Naive thymus-derived CD4-positive, alpha-beta T cell (primary cell): Measurements from ENCODE around the gene SLC16A5. TPM values are rescaled to one million over a fixed set of nuclear protein-coding genes. Genes with fewer than 3 reads are reported as not detected.
"Not testable (repeated sequence)": the region's sequence is repeated elsewhere in the genome, so short reads cannot be mapped to it uniquely, and the experiment has no call there.

Experiments used
- ATAC-seq: fragments of 150-1000 bp; cut with Tn5 transposase; 2 replicates; pipeline ENCODE4 v1.10.0; 2021; ENCODE audit warnings: mild to moderate bottlenecking, moderate library complexity
- CTCF ChIA-PET: fragments of 350-600 bp; sonication (Branson Sonifier 250); formaldehyde crosslinking; loops from one replicate; lab custom pipeline; 2021; ENCODE audit warnings: antibody characterized with exemption; lab: Charles Lee
- POLR2A ChIA-PET: fragments of 350-600 bp; sonication (Branson Sonifier 250); formaldehyde crosslinking; loops from one replicate; lab custom pipeline; 2021; ENCODE audit warnings: antibody characterized with exemption, inconsistent platforms; lab: Charles Lee
- DNase-seq, 9 donors: peaks; one replicate each; pipeline versions ENCODE4 v3.0.0 to v3.0.0-alpha.2; 2020 to 2022; ENCODE audit warnings: mixed read lengths in 1 of 9
- H3K27ac ChIP-seq: one replicate; pipeline ENCODE4 v1.7.0; 2013; ENCODE audit warnings: mild to moderate bottlenecking, low read depth, low read length, moderate library complexity
- H3K27me3 ChIP-seq, 2 donors: one replicate each; pipeline ENCODE4 v1.7.0; 2013; ENCODE audit warnings: low read length in 2 of 2, mild to moderate bottlenecking in 2 of 2, moderate library complexity in 2 of 2; ENCODE audit not compliant: control insufficient read depth in 2 of 2, insufficient read depth in 2 of 2
- H3K36me3 ChIP-seq, 3 experiments: 1 replicate in 2 of 3; 2 replicates in 1 of 3; pipeline ENCODE4 v1.7.0; 2013; ENCODE audit warnings: low read length in 3 of 3, mild to moderate bottlenecking in 3 of 3, moderate library complexity in 1 of 3; ENCODE audit not compliant: insufficient read depth in 3 of 3, control insufficient read depth in 2 of 3
- H3K4me1 ChIP-seq, 2 donors: one replicate each; pipeline ENCODE4 v1.7.0; 2013; ENCODE audit warnings: low read length in 2 of 2, mild to moderate bottlenecking in 2 of 2, moderate library complexity in 1 of 2; ENCODE audit not compliant: control insufficient read depth in 2 of 2, insufficient read depth in 2 of 2
- H3K4me3 ChIP-seq: 2 replicates; pipeline ENCODE4 v1.7.0; 2013; ENCODE audit warnings: mild to moderate bottlenecking, low read length
- H3K9me3 ChIP-seq, 3 experiments: 1 replicate in 2 of 3; 2 replicates in 1 of 3; pipeline ENCODE4 v1.7.0; 2013; ENCODE audit warnings: low read length in 3 of 3; ENCODE audit not compliant: control insufficient read depth in 2 of 3
- H3K27ac Mint-ChIP-seq, 9 donors: one replicate each; pipeline ENCODE4 v1.8.0; 2020 to 2022; ENCODE audit warnings: mixed read lengths in 9 of 9, mild to moderate bottlenecking in 8 of 9, moderate library complexity in 5 of 9, inconsistent platforms in 2 of 9
- H3K27me3 Mint-ChIP-seq, 5 donors: one replicate each; pipeline ENCODE4 v1.8.0; 2021 to 2022; ENCODE audit warnings: mixed read lengths in 5 of 5, mild to moderate bottlenecking in 1 of 5
- H3K36me3 Mint-ChIP-seq, 5 donors: one replicate each; pipeline ENCODE4 v1.8.0; 2020 to 2022; ENCODE audit warnings: mixed read lengths in 5 of 5, mild to moderate bottlenecking in 3 of 5, inconsistent platforms in 1 of 5
- H3K4me1 Mint-ChIP-seq, 7 donors: one replicate each; pipeline ENCODE4 v1.8.0; 2020 to 2022; ENCODE audit warnings: mixed read lengths in 7 of 7, mild to moderate bottlenecking in 3 of 7, inconsistent platforms in 1 of 7
- H3K4me3 Mint-ChIP-seq, 10 donors: one replicate each; pipeline ENCODE4 v1.8.0; 2020 to 2022; ENCODE audit warnings: mild to moderate bottlenecking in 10 of 10, mixed read lengths in 10 of 10, moderate library complexity in 6 of 10, inconsistent platforms in 2 of 10
- H3K9me3 Mint-ChIP-seq, 11 donors: one replicate each; pipeline ENCODE4 v1.8.0; 2020 to 2022; ENCODE audit warnings: mixed read lengths in 11 of 11, mild to moderate bottlenecking in 4 of 11, inconsistent platforms in 1 of 11, moderate library complexity in 1 of 11
- intact Hi-C, 2 donors: fragments of 100-400 bp; cut with micrococcal nuclease; formaldehyde crosslinking; loops; one replicate each; pipeline ENCODE4 v1.15.1; 2023
- polyA plus RNA-seq, 2 donors: library from polyadenylated mRNA; unstranded; fragments of 300-500 nt; fragmentation: Illumina TruSeq; gene quantifications; one replicate each; pipeline ENCODE4 v1.2.3, GENCODE V29; 2021
- total RNA-seq, 6 experiments: library from RNA in 5 of 6; stranded (reverse) in 5 of 6; gene quantifications; 1 replicate in 5 of 6; 2 replicates in 1 of 6; pipeline ENCODE4 v1.2.3 and lab custom pipeline; 2021 to 2026

Gene SLC16A5
- total and polyA plus RNA-seq, 7 experiments from 2014 or later = 5.9 to 26.3 (median 19.2) TPM

DNA sequence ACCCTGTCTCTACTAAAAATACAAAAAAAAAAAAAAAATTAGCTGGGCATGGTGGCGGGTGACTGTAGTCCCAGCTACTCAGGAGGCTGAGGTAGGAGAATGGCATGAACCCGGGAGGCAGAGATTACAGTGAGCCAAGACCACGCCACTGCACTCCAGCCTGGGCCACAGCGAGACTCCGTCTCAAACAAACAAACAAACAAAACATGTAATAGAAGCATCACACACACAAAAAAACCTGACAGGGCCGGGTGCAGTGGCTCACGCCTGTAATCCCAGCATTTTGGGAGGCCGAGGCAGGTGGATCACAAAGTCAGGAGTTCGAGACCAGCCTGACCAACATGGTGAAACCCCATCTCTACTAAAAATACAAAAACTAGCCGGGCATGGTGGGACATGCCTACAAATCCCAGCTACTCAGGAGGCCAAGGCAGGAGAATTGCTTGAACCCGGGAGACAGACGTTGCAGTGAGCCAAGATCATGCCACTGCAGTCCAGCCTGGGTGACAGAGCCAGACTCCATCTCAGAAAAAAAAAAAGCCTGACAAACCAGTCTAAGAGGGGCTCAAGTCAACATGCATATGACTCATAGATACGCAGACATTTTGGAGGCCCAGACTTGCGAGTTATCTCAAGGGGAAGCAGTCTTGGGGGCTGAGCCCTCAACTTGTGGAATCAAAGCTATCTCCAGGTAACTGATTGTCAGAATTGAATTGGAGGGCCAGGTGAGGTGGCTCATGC, 46.0 kb downstream of the SLC16A5 start:
- H3K4me1 ChIP-seq, H3K9me3 ChIP-seq, H3K27ac ChIP-seq, DNase-seq, H3K27me3 ChIP-seq, H3K4me3 Mint-ChIP-seq, H3K27me3 Mint-ChIP-seq, ATAC-seq, H3K9me3 Mint-ChIP-seq, H3K36me3 Mint-ChIP-seq, H3K4me3 ChIP-seq: not testable (repeated sequence)
- POLR2A ChIA-PET = interaction anchor here (0.7 kb wide), 1 partner anchor 37 kb away, joined by 3 read pairs; no protein-coding TSS in a partner anchor
- Mint-ChIP-seq H3K4me1 (peaks cover 6 to 26% (median 10%) of the 10 kb centered on the region in 7 donors), H3K27ac (peak overlapping the region in 6 of 9 donors; percentile 39 to 74 (median 52))
- CTCF ChIA-PET = interaction anchor here (0.5 kb wide), 1 partner anchor 705 kb away, joined by 4 read pairs; no protein-coding TSS in a partner anchor
- H3K36me3 ChIP-seq = peaks cover 0 to 14% (median 0%) of the 10 kb centered on the region in 3 experiments
- intact Hi-C loops = loop anchor here (5.0 kb wide), 2 partner anchors 39 to 49 kb away; partner anchors contain the start of gene SUMO2 (in 1 of the 2)

DNA sequence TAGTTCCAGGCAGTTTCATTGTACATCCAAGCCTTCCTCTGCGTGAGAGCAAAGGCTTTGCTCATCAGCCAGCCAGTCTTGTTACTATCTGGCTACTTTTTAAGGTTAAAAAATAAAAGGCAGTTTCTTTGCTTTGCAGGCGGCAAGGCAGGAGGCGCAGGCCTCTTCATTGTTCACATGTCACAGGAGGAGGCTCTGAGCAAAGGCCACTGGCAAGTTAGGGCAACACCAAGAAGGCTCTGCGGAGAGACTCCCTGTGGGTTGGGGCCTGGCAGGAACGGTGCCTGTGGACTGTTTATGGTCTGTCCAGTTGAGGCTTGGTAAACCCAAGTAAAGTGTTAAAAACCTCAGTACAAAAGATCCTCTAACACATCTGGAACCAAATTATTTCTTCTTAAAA, 47.7 kb downstream of the SLC16A5 start:
- H3K4me1 ChIP-seq = peaks cover 3 to 5% of the 10 kb centered on the region in 2 donors
- Mint-ChIP-seq H3K4me3 (no peak overlapping the region), H3K4me1 (peaks cover 5 to 29% (median 11%) of the 10 kb centered on the region in 7 donors), H3K9me3 (no peaks in the 10 kb centered on the region), H3K36me3 (peaks cover 0 to 9% (median 0%) of the 10 kb centered on the region in 5 donors), H3K27ac (peak overlapping the region in 5 of 9 donors; percentile 14 to 51 (median 33)), H3K27me3 (no peaks in the 10 kb centered on the region)
- H3K36me3 ChIP-seq = peaks cover 0 to 3% (median 0%) of the 10 kb centered on the region in 3 experiments
- no peak for DNase-seq
- H3K9me3 ChIP-seq = no peaks in the 10 kb centered on the region
- ChIA-PET POLR2A (no interaction called here), CTCF (interaction anchor here (0.6 kb wide), 1 partner anchor 93 kb away, joined by 3 read pairs; no protein-coding TSS in a partner anchor)
- no peaks in the 10 kb centered on the region for H3K27me3 ChIP-seq
- intact Hi-C loops = no loop called here
- no peak overlapping the region for H3K4me3 ChIP-seq
- no peak for ATAC-seq
- H3K27ac ChIP-seq = no peak overlapping the region

DNA sequence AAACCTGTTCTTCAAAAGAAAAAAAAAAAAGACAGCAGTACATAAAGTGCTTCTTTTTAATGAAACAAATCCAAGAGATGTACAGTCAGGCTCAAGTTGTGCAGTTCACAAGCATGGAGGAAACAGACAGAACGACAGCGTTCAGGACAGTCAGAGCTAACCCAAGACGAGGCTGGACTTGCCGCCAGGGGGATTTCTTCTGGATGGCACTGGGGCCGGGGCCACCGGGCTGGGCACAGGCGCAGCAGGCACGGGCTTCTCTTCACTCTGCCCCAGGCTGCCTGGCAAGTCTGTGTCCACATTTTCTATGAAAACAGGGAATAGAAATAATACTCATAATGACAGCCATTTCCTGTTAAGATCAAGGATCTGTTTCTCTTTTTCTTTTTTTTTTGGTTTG, 48.2 kb downstream of the SLC16A5 start:
- Mint-ChIP-seq H3K9me3 (no peaks in the 10 kb centered on the region), H3K27ac (peak overlapping the region in 6 of 9 donors; percentile 14 to 51 (median 32)), H3K36me3 (peaks cover 0 to 12% (median 0%) of the 10 kb centered on the region in 5 donors), H3K4me3 (no peak overlapping the region), H3K27me3 (no peaks in the 10 kb centered on the region), H3K4me1 (peaks cover 6 to 30% (median 11%) of the 10 kb centered on the region in 7 donors)
- intact Hi-C loops = no loop called here
- Histone ChIP-seq H3K36me3 (peaks cover 0 to 3% (median 0%) of the 10 kb centered on the region in 3 experiments), H3K9me3 (no peaks in the 10 kb centered on the region), H3K4me1 (peaks cover 4 to 6% of the 10 kb centered on the region in 2 donors), H3K27ac (no peak overlapping the region), H3K27me3 (no peaks in the 10 kb centered on the region), H3K4me3 (no peak overlapping the region)
- POLR2A ChIA-PET = interaction anchor here (1.2 kb wide), 1 partner anchor 126 kb away, joined by 3 read pairs; no protein-coding TSS in a partner anchor
- CTCF ChIA-PET = interaction anchor here (1.2 kb wide), 1 partner anchor 36 kb away, joined by 4 read pairs; no protein-coding TSS in a partner anchor
- ATAC-seq (no peak), DNase-seq (no peak)

DNA sequence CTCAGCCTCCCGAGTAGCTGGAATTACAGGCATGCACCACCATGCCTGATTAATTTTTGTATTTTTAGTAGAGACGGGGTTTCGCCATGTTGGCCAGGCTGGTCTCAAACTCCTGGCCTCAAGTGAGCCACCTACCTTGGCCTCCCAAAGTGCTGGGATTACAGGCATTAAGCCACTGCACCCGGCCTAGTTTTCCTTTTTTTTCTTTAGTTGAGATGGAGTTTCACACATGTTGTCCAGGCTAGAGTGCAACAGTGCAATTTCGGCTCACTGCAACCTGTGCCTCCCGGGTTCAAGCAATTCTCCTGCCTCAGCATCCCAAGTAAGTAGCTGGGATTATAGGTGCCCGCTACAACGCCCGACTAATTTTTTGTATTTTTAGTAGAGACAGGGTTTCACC, 50.0 kb downstream of the SLC16A5 start:
- H3K27ac Mint-ChIP-seq, H3K9me3 ChIP-seq, H3K27me3 ChIP-seq, CTCF ChIA-PET, H3K27me3 Mint-ChIP-seq, DNase-seq, H3K27ac ChIP-seq, H3K36me3 ChIP-seq, H3K9me3 Mint-ChIP-seq, intact Hi-C loops, H3K4me3 Mint-ChIP-seq, H3K4me3 ChIP-seq, ATAC-seq: not testable (repeated sequence)
- H3K4me1 ChIP-seq = peaks cover 10 to 13% of the 10 kb centered on the region in 2 donors
- Mint-ChIP-seq H3K36me3 (peaks cover 0 to 18% (median 0%) of the 10 kb centered on the region in 5 donors), H3K4me1 (peaks cover 11 to 33% (median 14%) of the 10 kb centered on the region in 7 donors)
- POLR2A ChIA-PET = interaction anchor here (0.6 to 1.2 kb wide), 6 partner anchors 24 to 155 kb away, joined by 3 to 5 read pairs (median 3); partner anchors contain the start of gene SUMO2

DNA sequence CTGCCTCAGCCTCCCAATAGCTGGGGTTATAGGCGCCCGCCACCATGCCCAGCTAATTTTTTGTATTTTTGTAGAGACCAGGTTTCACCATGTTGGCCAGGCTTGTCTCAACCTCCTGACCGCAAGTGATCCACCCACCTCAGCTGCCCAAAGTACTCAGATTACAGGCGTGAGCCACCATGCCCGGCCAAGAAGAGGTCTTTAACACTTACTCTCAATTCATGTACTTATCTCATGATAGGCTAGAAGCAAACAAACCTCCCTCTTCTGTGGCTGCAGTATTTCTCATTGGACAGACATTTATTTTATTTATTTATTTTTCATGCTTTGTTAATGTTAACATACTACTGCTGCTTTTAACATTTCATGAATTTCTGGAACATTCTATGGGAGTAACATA, 50.8 kb downstream of the SLC16A5 start:
- ATAC-seq (no peak), DNase-seq (no peak)
- intact Hi-C loops = no loop called here
- Mint-ChIP-seq H3K4me3 (no peak overlapping the region), H3K36me3 (peaks cover 0 to 18% (median 0%) of the 10 kb centered on the region in 5 donors), H3K27ac (no peak overlapping the region), H3K4me1 (peaks cover 11 to 29% (median 14%) of the 10 kb centered on the region in 7 donors), H3K9me3 (no peaks in the 10 kb centered on the region), H3K27me3 (no peaks in the 10 kb centered on the region)
- Histone ChIP-seq H3K36me3 (no peaks in the 10 kb centered on the region), H3K4me1 (peaks cover 10 to 13% of the 10 kb centered on the region in 2 donors), H3K4me3 (no peak overlapping the region), H3K27ac (no peak overlapping the region), H3K9me3 (no peaks in the 10 kb centered on the region), H3K27me3 (no peaks in the 10 kb centered on the region)
- CTCF ChIA-PET = interaction anchor here (0.9 to 1.6 kb wide), 2 partner anchors 24 to 25 kb away, joined by 4 to 5 read pairs; no protein-coding TSS in a partner anchor
- POLR2A ChIA-PET = interaction anchor here (1.3 kb wide), 1 partner anchor 10 kb away, joined by 6 read pairs; no protein-coding TSS in a partner anchor

DNA sequence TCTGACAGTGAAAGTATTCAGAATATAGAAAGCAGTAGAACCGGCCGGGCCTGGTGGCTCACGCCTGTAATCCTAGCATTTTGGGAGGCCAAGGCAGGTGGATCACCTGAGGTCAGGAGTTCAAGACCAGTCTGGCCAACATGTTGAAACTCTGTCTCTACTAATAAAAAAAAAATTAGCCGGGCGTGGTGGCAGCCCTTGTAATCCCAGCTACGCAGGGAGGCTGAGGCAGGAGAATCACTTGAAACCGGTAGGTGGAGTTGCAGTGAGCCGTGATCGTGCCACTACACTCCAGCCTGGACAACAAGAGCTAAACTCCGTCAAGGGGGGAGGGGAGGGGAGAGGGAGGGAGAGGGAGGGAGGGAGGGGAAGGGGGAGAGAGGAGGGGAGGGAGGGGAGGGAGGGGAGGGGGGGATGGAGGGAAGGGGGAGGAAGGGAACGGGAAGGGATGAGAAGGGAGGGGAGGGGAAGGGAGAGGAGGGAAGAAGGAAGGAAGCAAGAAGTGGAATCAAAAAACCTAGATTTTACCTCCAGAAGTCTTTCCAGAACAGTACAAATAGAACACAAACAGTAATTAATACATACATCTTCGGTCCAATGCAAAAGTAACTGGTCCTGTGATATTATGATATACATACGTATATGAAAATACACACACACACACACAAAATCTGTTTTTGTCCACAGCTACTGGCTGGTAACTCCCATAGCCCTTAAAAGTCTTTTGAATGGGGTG, 54.6 kb downstream of the SLC16A5 start:
- intact Hi-C loops = no loop called here
- ATAC-seq (no peak), DNase-seq (no peak)
- H3K4me3 Mint-ChIP-seq = no peak overlapping the region
- Histone ChIP-seq H3K4me3 (no peak overlapping the region), H3K4me1 (peaks cover 10 to 13% of the 10 kb centered on the region in 2 donors), H3K9me3 (no peaks in the 10 kb centered on the region), H3K27ac (no peak overlapping the region), H3K36me3 (peaks cover 0 to 34% (median 0%) of the 10 kb centered on the region in 3 experiments), H3K27me3 (no peaks in the 10 kb centered on the region)
- H3K4me1 Mint-ChIP-seq = peaks cover 11 to 24% (median 14%) of the 10 kb centered on the region in 7 donors
- H3K9me3 Mint-ChIP-seq = no peaks in the 10 kb centered on the region
- peak overlapping the region in 2 of 9 donors; percentile 43 to 88 for H3K27ac Mint-ChIP-seq
- ChIA-PET CTCF (interaction anchor here (0.6 to 1.9 kb wide), 3 partner anchors 28 to 89 kb away, joined by 3 to 5 read pairs (median 3); no protein-coding TSS in a partner anchor), POLR2A (interaction anchor here (1.4 kb wide), 1 partner anchor 12 kb away, joined by 3 read pairs; the partner anchor contains the start of gene JPT1)
- no peaks in the 10 kb centered on the region for H3K27me3 Mint-ChIP-seq
- peaks cover 0 to 28% (median 8%) of the 10 kb centered on the region in 5 donors for H3K36me3 Mint-ChIP-seq
